Gastroesophageal sphincter (tissue), 2 donors: ENCODE results near the gene LUC7L.

Source experiments
- EP300 ChIP-seq: sonication (generic); formaldehyde crosslinking; IDR thresholded peaks from one replicate; pipeline ENCODE4 v1.6.1; 2017; ENCODE audit warnings: antibody characterized with exemption, mild to moderate bottlenecking
- POLR2A ChIP-seq, 2 donors: fragments of 450-650 bp; IDR thresholded peaks; one replicate each; pipeline ENCODE4 v1.6.1; 2017; ENCODE audit warnings: antibody characterized with exemption in 2 of 2, mild to moderate bottlenecking in 2 of 2, moderate library complexity in 1 of 2

- TF ChIP-seq EP300: no peak
- TF ChIP-seq POLR2A (IDR thresholded peaks at IDR 0.05): no peak
Measured at GRCh38 chr16:193441-193840, 35.8 kb downstream of the LUC7L start.
